Naive thymus-derived CD8-positive, alpha-beta T cell (primary cell): ENCODE data around the gene CDC25B. TPM values are rescaled to one million over a fixed set of nuclear protein-coding genes. Genes with fewer than 3 reads are reported as not detected.
A peak's percentile ranks its signal among the peaks of the same experiment; 100 is the strongest.
"Not testable (repeated sequence)": the region's sequence is repeated elsewhere in the genome, so short reads cannot be mapped to it uniquely, and the experiment has no call there.

Experiments
- ATAC-seq, 2 donors: fragments of 150-1000 bp; cut with Tn5 transposase in 1 of 2; sonication (Bioruptor Pico), chemical (Tn5 transposase) in 1 of 2; 1 replicate in 1 of 2; 2 replicates in 1 of 2; pipeline ENCODE4 v1.10.0; 2021; ENCODE audit warnings: mild to moderate bottlenecking in 2 of 2, moderate library complexity in 2 of 2
- POLR2A ChIA-PET: fragments of 350-600 bp; sonication (Branson Sonifier 250); formaldehyde crosslinking; loops from one replicate; lab custom pipeline; 2021; ENCODE audit warnings: antibody characterized with exemption; lab: Charles Lee
- DNase-seq, 10 donors: peaks; one replicate each; pipeline versions ENCODE4 v3.0.0 to v3.0.0-alpha.2; 2020 to 2022
- H3K27ac Mint-ChIP-seq, 10 donors: one replicate each; pipeline ENCODE4 v1.8.0; 2020 to 2022; ENCODE audit warnings: mild to moderate bottlenecking in 10 of 10, mixed read lengths in 10 of 10, moderate library complexity in 4 of 10, inconsistent platforms in 1 of 10
- H3K27me3 Mint-ChIP-seq, 5 donors: one replicate each; pipeline ENCODE4 v1.8.0; 2021 to 2022; ENCODE audit warnings: mixed read lengths in 5 of 5
- H3K36me3 Mint-ChIP-seq, 3 donors: one replicate each; pipeline ENCODE4 v1.8.0; 2020 to 2022; ENCODE audit warnings: mixed read lengths in 3 of 3, mild to moderate bottlenecking in 2 of 3, inconsistent platforms in 1 of 3
- H3K4me1 Mint-ChIP-seq, 4 donors: one replicate each; pipeline ENCODE4 v1.8.0; 2021 to 2022; ENCODE audit warnings: mixed read lengths in 4 of 4
- H3K4me3 Mint-ChIP-seq, 10 donors: one replicate each; pipeline ENCODE4 v1.8.0; 2020 to 2022; ENCODE audit warnings: mild to moderate bottlenecking in 10 of 10, mixed read lengths in 10 of 10, moderate library complexity in 6 of 10, inconsistent platforms in 1 of 10
- H3K9me3 Mint-ChIP-seq, 9 donors: one replicate each; pipeline ENCODE4 v1.8.0; 2020 to 2022; ENCODE audit warnings: mixed read lengths in 9 of 9, mild to moderate bottlenecking in 3 of 9, inconsistent platforms in 1 of 9, moderate library complexity in 1 of 9
- polyA plus RNA-seq, 3 donors: library from polyadenylated mRNA; unstranded; fragments of 300-500 nt; fragmentation: Illumina TruSeq; gene quantifications; one replicate each; pipeline ENCODE4 v1.2.3, GENCODE V29; 2021
- total RNA-seq, 8 experiments: library from RNA in 2 of 8; stranded (reverse) in 2 of 8; gene quantifications; one replicate each; pipeline ENCODE4 v1.2.3 and lab custom pipeline; 2021 to 2026

Gene CDC25B
- total and polyA plus RNA-seq, 5 experiments from 2014 or later, result 38.1 to 336 (median 49.7) TPM

DNA sequence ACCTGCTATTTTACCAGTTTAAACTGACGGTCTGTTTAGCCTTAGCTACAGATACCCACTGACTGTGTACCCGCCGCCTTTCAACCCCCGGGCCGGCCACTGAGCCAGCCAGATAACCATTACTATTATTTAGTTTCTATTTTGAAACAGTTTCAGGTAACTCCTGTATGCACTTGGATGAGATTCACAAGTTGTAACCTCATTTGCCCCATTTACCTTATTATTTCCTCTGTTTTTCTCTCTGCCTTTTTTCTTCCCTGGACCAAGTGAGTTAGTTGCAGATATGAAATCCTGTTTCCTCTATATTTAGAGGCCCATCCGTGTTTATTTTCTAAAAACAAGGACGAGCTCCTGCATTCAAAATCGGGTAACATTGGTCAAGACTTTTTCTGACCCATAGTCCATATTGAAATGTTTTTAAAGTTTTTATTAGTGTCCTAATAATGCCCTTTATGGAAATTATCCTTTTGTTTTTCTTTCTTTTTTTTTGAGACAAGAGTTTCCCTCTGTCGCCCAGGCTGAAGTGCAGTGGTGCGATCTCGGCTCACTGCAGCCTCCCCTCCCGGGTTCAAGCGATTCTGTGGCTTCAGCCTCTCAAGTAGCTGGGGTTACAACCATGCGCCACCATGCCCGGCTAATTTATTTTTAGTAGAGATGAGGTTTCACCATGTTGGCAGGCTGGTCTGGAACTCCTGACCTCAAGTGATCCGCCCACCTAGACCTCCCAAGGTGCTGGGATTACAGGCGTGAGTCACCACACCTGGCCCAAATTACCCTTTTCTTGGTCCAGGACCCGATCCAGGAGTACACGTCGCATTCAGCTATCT, 25.0 kb downstream of the CDC25B start:
- Mint-ChIP-seq H3K9me3 (no peaks in the 10 kb centered on the region), H3K4me1 (peaks cover 15 to 53% (median 47%) of the 10 kb centered on the region in 4 donors), H3K27me3 (no peaks in the 10 kb centered on the region), H3K36me3 (peaks cover 0 to 26% (median 4%) of the 10 kb centered on the region in 3 donors), H3K27ac (peak overlapping the region; percentile 91 to 99 (median 98)), H3K4me3 (peak overlapping the region; percentile 82 to 95 (median 90))
- POLR2A ChIA-PET, result interaction anchor here (0.5 to 3.4 kb wide), 17 partner anchors 10 to 876 kb away, joined by 3 to 65 read pairs (median 3); partner anchors contain the start of genes ADISSP and MAVS
- ATAC-seq (no peak), DNase-seq (no peak)

DNA sequence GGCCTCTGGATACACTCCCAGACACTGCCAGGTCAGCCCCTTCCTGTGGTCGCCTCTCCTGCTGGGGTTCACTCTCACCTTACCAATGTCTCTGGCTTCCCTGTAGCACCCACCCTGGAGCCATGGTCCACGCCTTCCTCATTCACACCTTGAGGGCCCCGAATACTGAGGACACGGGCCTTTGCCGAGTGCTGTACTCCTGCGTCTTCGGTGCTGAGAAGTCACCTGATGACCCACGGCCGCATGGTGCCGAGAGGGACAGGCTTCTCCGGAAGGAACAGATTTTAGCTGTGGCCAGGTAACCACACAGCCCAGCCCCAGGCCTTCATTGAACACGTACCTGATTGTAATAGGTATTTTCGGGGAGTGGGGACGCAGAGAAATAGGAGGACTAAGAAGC, 25.9 kb downstream of the CDC25B start:
- no peak for ATAC-seq
- Mint-ChIP-seq H3K4me3 (peak overlapping the region; percentile 42 to 95 (median 84)), H3K9me3 (no peaks in the 10 kb centered on the region), H3K27me3 (no peaks in the 10 kb centered on the region), H3K27ac (peak overlapping the region in 8 of 10 donors; percentile 89 to 99 (median 98)), H3K4me1 (peaks cover 12 to 48% (median 41%) of the 10 kb centered on the region in 4 donors), H3K36me3 (peaks cover 0 to 32% (median 4%) of the 10 kb centered on the region in 3 donors)
- POLR2A ChIA-PET, result interaction anchor here (0.6 to 3.4 kb wide), 5 partner anchors 11 to 1289 kb away, joined by 3 to 65 read pairs (median 5); partner anchors contain the start of gene MAVS
- DNase-seq, result no peak

DNA sequence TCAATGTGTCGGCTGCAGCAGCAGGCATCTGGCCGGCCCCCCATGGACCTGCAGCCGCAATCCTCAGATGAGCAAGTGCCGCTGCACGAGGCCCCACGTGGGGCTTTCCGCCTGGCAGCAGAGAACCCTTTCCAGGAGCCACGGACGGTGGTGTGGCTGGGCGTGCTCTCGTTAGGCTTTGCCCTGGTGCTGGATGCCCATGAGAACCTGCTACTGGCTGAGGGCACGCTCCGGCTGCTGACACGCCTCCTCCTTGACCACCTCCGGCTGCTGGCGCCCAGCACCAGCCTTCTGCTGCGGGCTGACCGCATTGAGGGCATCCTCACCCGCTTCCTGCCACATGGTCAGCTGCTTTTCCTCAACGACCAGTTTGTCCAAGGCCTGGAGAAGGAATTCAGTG, 27.8 kb downstream of the CDC25B start:
- DNase-seq (no peak), ATAC-seq (no peak)
- no peaks in the 10 kb centered on the region for H3K9me3 Mint-ChIP-seq
- no peak overlapping the region for H3K27ac Mint-ChIP-seq
- H3K4me3 Mint-ChIP-seq, result no peak overlapping the region
- H3K36me3 Mint-ChIP-seq, result peaks cover 0 to 38% (median 4%) of the 10 kb centered on the region in 3 donors
- peaks cover 10 to 32% (median 26%) of the 10 kb centered on the region in 4 donors for H3K4me1 Mint-ChIP-seq
- H3K27me3 Mint-ChIP-seq, result no peaks in the 10 kb centered on the region
- POLR2A ChIA-PET, result interaction anchor here (0.8 to 1.3 kb wide), 2 partner anchors 10 to 25 kb away, joined by 3 read pairs; no protein-coding TSS in a partner anchor

DNA sequence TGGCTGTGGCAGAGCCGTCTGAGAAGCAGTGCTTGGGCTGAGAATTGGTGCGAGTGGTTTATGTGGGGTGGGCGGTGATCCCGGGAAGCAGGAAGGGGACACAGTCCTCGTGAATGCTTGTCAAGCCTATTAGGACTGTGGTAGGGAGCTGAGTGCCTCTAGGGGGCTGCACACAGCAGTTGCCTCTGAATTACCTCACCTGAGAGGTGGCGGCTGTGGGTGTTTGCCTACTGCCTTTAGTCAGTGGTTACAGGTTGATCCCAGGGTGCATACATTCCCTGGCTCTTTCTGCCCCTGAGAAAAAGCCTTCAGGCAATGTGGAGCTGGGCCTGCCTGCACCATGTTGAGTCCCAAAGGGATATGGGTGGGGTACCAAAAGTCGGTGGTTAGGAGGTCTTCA, 29.4 kb downstream of the CDC25B start:
- H3K27ac Mint-ChIP-seq, result peak overlapping the region in 5 of 10 donors; percentile 17 to 60 (median 28)
- no peaks in the 10 kb centered on the region for H3K27me3 Mint-ChIP-seq
- no peak for ATAC-seq
- peaks cover 0 to 39% (median 4%) of the 10 kb centered on the region in 3 donors for H3K36me3 Mint-ChIP-seq
- H3K4me1 Mint-ChIP-seq, result peaks cover 5 to 22% (median 16%) of the 10 kb centered on the region in 4 donors
- POLR2A ChIA-PET, result no interaction called here
- DNase-seq, result no peak
- no peaks in the 10 kb centered on the region for H3K9me3 Mint-ChIP-seq
- no peak overlapping the region for H3K4me3 Mint-ChIP-seq

DNA sequence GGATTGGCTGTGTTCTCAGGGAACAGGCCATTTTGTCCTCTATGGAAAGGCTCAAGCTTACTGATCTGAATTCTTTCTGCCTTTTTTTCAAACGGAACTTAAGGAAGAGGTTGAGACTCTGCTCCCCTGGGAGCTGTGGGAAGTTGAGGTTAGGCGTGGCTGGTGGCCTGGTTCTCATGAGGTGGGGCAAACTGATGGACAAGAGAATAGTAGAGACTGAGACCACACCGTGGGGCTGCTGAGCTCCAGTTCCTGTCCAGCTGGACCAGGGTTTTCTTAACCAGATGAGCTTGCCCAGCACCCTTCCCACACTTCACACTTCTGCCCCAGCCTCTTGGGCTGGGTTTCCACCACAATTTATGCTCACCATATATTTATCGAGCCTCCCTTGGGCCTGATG, 30.3 kb downstream of the CDC25B start:
- no peaks in the 10 kb centered on the region for H3K9me3 Mint-ChIP-seq
- peaks cover 2 to 18% (median 8%) of the 10 kb centered on the region in 4 donors for H3K4me1 Mint-ChIP-seq
- no peak overlapping the region for H3K4me3 Mint-ChIP-seq
- H3K27ac Mint-ChIP-seq, result peak overlapping the region in 2 of 10 donors; percentile 14 to 80
- no peaks in the 10 kb centered on the region for H3K27me3 Mint-ChIP-seq
- peaks cover 0 to 39% (median 4%) of the 10 kb centered on the region in 3 donors for H3K36me3 Mint-ChIP-seq
- DNase-seq (no peak), ATAC-seq (no peak)
- POLR2A ChIA-PET, result interaction anchor here (0.5 to 2.1 kb wide), 5 partner anchors 10 to 40 kb away, joined by 3 to 7 read pairs (median 3); partner anchors contain the start of gene CENPB

DNA sequence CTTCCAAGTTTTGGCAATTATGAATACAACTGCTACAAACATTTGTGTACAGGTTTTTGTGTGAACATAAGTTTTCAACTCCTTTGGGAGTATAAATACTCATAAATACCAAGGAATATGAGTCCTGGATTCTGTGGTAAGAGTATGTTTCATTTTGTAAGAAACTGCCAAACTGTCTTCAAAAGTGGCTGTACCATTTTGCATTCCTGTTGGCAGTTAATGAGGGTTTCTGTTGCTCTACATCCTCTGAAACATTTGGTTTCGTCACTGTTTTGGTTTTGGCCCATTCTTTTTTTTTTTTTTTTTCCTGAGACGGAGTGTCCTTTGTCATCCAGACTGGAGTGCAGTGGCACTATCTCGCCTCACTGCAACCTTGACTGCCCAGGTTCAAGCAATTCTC, 32.7 kb downstream of the CDC25B start:
- DNase-seq (no peak), ATAC-seq (no peak)
- H3K27ac Mint-ChIP-seq, result no peak overlapping the region
- POLR2A ChIA-PET, result no interaction called here
- peaks cover 0 to 30% (median under 1%) of the 10 kb centered on the region in 3 donors for H3K36me3 Mint-ChIP-seq
- H3K4me3 Mint-ChIP-seq, result no peak overlapping the region
- no peaks in the 10 kb centered on the region for H3K9me3 Mint-ChIP-seq
- H3K4me1 Mint-ChIP-seq, result peaks cover 0 to 9% (median 3%) of the 10 kb centered on the region in 4 donors
- H3K27me3 Mint-ChIP-seq, result no peaks in the 10 kb centered on the region

DNA sequence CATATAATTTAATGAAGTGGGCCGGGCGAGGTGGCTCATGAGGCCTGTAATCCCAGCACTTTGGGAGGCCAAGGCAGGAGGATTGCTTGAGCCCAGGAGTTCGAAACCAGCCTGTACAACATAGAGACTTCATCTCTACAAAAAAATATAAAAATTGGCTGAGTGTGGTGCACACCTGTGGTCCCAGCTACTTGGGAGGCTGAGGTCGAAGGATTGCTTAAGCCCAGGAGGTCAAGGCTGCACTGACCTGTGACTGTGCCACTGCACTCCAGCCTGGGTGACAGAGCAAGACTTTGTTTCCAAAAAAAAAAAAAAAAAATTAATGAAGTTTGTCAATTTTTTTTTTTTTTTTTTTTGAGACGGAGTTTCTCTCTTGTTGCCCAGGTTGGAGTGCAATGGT, 33.8 kb downstream of the CDC25B start:
- not testable (repeated sequence) for H3K9me3 Mint-ChIP-seq, DNase-seq, H3K4me1 Mint-ChIP-seq, ATAC-seq, H3K27me3 Mint-ChIP-seq, H3K4me3 Mint-ChIP-seq
- Mint-ChIP-seq H3K36me3 (peaks cover 0 to 24% (median 0%) of the 10 kb centered on the region in 3 donors), H3K27ac (peak overlapping the region in 1 of 10 donors; percentile 41)
- POLR2A ChIA-PET, result interaction anchor here (0.6 kb wide), 1 partner anchor 15 kb away, joined by 8 read pairs; no protein-coding TSS in a partner anchor

DNA sequence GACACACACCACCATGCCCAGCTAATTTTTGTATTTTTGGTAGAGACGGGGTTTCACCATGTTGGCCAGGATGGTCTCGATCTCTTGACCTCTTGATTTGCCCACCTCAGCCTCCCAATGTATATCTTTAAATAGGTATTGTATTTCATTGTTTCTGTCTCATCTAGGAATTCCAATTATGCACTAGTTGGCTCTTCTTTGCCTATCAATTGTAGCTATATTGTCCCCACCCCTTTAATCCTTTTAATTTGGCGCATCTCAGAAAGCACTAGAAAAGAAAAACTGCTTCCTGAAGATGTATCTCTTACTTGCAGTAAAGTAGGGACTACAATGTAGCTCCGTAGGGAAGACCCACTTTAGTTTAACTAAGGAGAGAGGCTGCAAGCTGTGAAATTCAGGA, 40.0 kb downstream of the CDC25B start:
- DNase-seq, result no peak
- POLR2A ChIA-PET, result interaction anchor here (0.6 to 1.8 kb wide), 3 partner anchors 9 to 33 kb away, joined by 3 to 4 read pairs (median 3); partner anchors contain the start of gene AP5S1
- Mint-ChIP-seq H3K27me3 (no peaks in the 10 kb centered on the region), H3K36me3 (no peaks in the 10 kb centered on the region), H3K9me3 (no peaks in the 10 kb centered on the region), H3K27ac (no peak overlapping the region), H3K4me3 (no peak overlapping the region), H3K4me1 (peaks cover 0 to 3% (median under 1%) of the 10 kb centered on the region in 4 donors)
- no peak for ATAC-seq

DNA sequence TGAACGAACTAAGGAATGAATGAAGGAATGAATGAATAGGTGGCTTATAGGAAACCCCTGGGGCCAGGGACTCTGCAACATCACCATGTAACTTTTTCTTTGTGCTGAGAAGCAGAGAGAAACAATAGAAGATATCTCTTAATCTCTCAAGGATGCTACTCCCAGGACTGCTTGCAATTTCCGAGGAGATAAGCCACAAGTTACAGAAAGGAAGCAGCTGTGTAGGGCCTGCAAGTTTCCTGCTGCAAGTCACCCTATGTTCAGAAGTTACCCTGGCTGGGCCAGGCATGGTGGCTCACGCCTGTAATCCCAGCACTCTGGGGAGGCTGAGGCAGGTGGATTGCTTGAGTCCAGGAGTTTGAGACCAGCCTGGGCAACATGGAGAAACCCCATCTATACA, 43.2 kb downstream of the CDC25B start:
- POLR2A ChIA-PET, result interaction anchor here (0.7 kb wide), 1 partner anchor 14 kb away, joined by 10 read pairs; no protein-coding TSS in a partner anchor
- peaks cover 0 to 3% (median under 1%) of the 10 kb centered on the region in 4 donors for H3K4me1 Mint-ChIP-seq
- no peak for ATAC-seq
- H3K36me3 Mint-ChIP-seq, result no peaks in the 10 kb centered on the region
- H3K4me3 Mint-ChIP-seq, result no peak overlapping the region
- no peak for DNase-seq
- no peaks in the 10 kb centered on the region for H3K27me3 Mint-ChIP-seq
- no peaks in the 10 kb centered on the region for H3K9me3 Mint-ChIP-seq
- H3K27ac Mint-ChIP-seq, result peak overlapping the region in 1 of 10 donors; percentile 79

DNA sequence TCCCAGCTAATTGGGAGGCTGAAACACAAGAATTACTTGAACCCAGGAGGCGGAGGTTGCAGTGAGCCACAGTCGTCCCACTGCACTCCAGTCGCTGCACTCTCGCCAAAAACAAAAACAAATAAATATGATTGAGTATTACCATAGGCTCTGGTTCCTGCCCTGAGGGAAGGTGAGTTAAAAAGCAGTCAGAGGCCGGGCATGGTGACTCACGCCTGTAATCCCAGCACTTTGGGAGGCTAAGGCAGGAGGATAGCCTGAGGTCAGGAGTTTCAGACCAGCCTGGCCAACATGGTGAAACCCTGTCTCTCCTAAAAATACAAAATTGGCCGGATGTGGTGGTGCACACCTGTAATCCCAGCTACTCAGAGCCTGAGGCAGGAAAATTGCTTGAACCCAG, 44.1 kb downstream of the CDC25B start:
- POLR2A ChIA-PET, result interaction anchor here (0.7 kb wide), 1 partner anchor 783 kb away, joined by 3 read pairs; no protein-coding TSS in a partner anchor
- not testable (repeated sequence) for H3K9me3 Mint-ChIP-seq, H3K27ac Mint-ChIP-seq, H3K36me3 Mint-ChIP-seq, H3K4me3 Mint-ChIP-seq, ATAC-seq, H3K27me3 Mint-ChIP-seq, H3K4me1 Mint-ChIP-seq, DNase-seq

DNA sequence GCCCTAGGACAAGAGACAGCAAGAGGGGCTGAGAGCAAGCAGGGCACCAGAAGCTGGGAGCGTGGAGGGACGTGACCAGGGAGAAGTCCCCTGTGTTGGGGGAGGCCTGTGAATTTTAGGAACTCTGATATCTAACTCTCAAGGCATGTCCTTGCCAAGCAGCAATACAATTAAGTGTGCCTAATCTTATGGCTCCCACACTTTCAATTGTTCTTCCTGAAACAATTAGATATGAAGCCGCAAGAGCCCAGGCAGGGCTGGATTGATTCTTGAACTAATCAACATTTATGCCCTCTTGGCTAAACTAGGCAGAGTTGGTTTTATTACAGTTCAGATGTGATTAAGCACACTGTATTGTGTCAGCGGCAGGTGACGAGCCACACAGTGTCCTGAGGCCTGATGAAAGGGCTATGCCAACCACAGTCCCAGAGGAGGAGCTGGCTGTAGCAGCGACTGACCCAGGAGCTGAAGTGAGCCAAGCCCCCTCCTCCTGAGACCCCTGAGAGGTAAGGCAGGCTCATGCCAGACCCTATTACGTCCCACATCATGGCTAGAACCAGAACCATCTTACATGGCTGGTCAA, 46.3 kb downstream of the CDC25B start:
- no peak for DNase-seq
- POLR2A ChIA-PET, result interaction anchor here (0.7 kb wide), 1 partner anchor 16 kb away, joined by 3 read pairs; no protein-coding TSS in a partner anchor
- Mint-ChIP-seq H3K4me1 (peaks cover 2 to 22% (median 14%) of the 10 kb centered on the region in 4 donors), H3K27me3 (no peaks in the 10 kb centered on the region), H3K36me3 (no peaks in the 10 kb centered on the region), H3K4me3 (no peak overlapping the region), H3K9me3 (no peaks in the 10 kb centered on the region), H3K27ac (no peak overlapping the region)
- no peak for ATAC-seq

DNA sequence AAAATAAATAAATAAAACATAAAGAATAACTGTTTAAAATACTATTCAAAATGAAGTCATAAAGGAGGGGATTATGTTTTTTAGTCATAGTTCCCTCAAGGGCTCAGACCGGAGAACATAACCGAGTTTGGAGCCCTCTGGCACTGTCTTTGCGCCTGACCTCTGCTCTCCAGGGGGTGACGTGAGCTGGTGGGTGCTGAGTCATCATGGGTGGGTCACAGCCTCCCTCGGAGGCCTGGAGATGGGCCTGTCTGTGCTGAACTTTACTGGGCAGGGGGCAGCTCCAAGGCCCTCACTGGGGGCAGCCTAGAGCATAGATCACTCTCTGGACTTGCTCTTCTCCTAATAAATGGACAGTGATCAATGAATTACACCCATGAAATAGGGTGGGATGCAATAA, 47.4 kb downstream of the CDC25B start:
- peak overlapping the region in 1 of 10 donors; percentile 1 for H3K4me3 Mint-ChIP-seq
- no peaks in the 10 kb centered on the region for H3K36me3 Mint-ChIP-seq
- H3K27me3 Mint-ChIP-seq, result no peaks in the 10 kb centered on the region
- POLR2A ChIA-PET, result interaction anchor here (0.5 kb wide), 1 partner anchor 12 kb away, joined by 3 read pairs; no protein-coding TSS in a partner anchor
- H3K9me3 Mint-ChIP-seq, result no peaks in the 10 kb centered on the region
- H3K4me1 Mint-ChIP-seq, result peaks cover 6 to 28% (median 24%) of the 10 kb centered on the region in 4 donors
- DNase-seq (no peak), ATAC-seq (no peak)
- no peak overlapping the region for H3K27ac Mint-ChIP-seq
